Neural crest cell (in vitro differentiated cells): ENCODE measurements around the gene NKIRAS1. TPM values are rescaled to one million over a fixed set of nuclear protein-coding genes. Genes with fewer than 3 reads are reported as not detected.

Experiments used
- DNase-seq: peaks from one replicate; pipeline ENCODE4 v3.0.0; 2021; ENCODE audit warnings: low read depth, mixed read lengths, low spot score
- H3K27ac Mint-ChIP-seq: one replicate; pipeline ENCODE4 v1.8.0; 2021; ENCODE audit warnings: mild to moderate bottlenecking, mixed read lengths; ENCODE audit not compliant: unreplicated experiment
- H3K27me3 Mint-ChIP-seq: 2 replicates; pipeline ENCODE4 v1.8.0; 2021; ENCODE audit warnings: low read depth, mild to moderate bottlenecking, mixed read lengths
- H3K36me3 Mint-ChIP-seq: 2 replicates; pipeline ENCODE4 v1.8.0; 2021; ENCODE audit warnings: low read depth, mild to moderate bottlenecking, mixed read lengths
- H3K4me1 Mint-ChIP-seq: 2 replicates; pipeline ENCODE4 v1.8.0; 2021; ENCODE audit warnings: mixed read lengths
- H3K4me3 Mint-ChIP-seq: one replicate; pipeline ENCODE4 v1.8.0; 2021; ENCODE audit warnings: mild to moderate bottlenecking, mixed read lengths
- H3K9me3 Mint-ChIP-seq: 2 replicates; pipeline ENCODE4 v1.8.0; 2021; ENCODE audit warnings: mixed read lengths
- total RNA-seq: library from RNA; stranded (reverse); gene quantifications from 2 replicates; pipeline ENCODE4 v1.2.1, GENCODE V29; 2021
- TF ChIP-seq, protein P1 (sequence below): fragments of 200-600 bp; sonication (generic); conservative IDR thresholded peaks from 2 replicates; pipeline ENCODE4 v1.5.0; 2021; ENCODE audit warnings: antibody characterized with exemption, mild to moderate bottlenecking

Gene NKIRAS1
- total RNA-seq, 1 donor from 2014 or later: 9.7 TPM

DNA sequence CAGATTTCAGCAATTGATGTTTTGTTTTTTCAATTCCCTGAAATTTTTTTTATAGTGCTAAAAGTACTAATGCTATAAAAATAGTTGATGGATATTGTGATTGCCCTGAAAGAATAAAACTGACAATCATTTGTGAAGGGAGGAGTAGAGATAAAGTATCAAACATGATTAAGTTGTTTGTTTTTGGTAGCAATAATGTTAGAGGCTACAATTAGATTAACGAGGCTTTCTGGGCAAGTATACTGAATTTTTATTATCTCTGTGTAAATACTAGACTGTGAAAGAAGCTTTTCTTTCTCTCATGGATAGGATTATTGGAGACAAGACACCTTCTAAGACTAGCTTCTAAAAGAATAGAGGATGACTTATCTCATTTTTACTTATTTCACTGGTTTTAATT lies 43.9 kb upstream of the NKIRAS1 start:
- H3K4me1 Mint-ChIP-seq: peaks cover 3% of the 10 kb centered on the region
- no peak overlapping the region for H3K27ac Mint-ChIP-seq
- no peak for DNase-seq
- peaks cover 5% of the 10 kb centered on the region for H3K36me3 Mint-ChIP-seq
- H3K9me3 Mint-ChIP-seq: no peaks in the 10 kb centered on the region
- H3K27me3 Mint-ChIP-seq: no peaks in the 10 kb centered on the region
- H3K4me3 Mint-ChIP-seq: no peak overlapping the region
- TF ChIP-seq, protein P1, sequence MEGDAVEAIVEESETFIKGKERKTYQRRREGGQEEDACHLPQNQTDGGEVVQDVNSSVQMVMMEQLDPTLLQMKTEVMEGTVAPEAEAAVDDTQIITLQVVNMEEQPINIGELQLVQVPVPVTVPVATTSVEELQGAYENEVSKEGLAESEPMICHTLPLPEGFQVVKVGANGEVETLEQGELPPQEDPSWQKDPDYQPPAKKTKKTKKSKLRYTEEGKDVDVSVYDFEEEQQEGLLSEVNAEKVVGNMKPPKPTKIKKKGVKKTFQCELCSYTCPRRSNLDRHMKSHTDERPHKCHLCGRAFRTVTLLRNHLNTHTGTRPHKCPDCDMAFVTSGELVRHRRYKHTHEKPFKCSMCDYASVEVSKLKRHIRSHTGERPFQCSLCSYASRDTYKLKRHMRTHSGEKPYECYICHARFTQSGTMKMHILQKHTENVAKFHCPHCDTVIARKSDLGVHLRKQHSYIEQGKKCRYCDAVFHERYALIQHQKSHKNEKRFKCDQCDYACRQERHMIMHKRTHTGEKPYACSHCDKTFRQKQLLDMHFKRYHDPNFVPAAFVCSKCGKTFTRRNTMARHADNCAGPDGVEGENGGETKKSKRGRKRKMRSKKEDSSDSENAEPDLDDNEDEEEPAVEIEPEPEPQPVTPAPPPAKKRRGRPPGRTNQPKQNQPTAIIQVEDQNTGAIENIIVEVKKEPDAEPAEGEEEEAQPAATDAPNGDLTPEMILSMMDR: no peak

DNA sequence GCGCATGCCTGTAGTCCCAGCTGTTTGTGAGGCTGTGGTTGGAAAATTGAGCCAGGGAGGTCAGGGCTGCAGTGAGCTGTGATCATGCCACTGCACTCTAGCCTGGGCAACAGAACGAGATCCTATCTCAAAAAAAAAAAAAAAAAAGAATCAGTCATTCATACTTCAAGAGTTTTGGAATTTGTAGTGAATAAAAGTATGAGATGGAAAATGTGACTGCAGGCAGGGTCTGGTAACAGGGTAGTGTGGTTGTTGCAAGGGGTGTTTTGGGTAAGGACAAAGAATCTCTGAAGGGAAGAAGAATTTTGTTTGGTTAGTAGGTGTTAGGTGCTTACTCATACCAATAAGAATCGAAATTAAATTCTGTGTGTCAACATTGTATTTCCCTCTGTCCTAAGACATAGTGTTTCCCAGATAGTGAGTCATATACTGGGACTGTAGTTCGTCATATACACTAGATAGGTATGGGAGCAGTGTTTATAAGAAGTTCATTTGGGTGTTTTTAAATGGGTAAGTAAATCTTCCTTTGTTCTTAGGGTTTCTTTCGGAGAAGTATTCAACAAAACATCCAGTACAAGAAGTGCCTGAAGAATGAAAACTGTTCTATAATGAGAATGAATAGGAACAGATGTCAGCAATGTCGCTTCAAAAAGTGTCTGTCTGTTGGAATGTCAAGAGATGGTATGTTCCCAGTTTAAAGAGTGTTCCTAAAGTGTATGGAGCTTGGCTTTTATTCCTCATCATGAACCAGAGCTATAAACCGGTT lies 42.5 kb upstream of the NKIRAS1 start:
- no peak overlapping the region for H3K27ac Mint-ChIP-seq
- no peaks in the 10 kb centered on the region for H3K27me3 Mint-ChIP-seq
- no peak for DNase-seq
- H3K4me3 Mint-ChIP-seq: no peak overlapping the region
- TF ChIP-seq, protein P1: no peak
- H3K9me3 Mint-ChIP-seq: no peaks in the 10 kb centered on the region
- peaks cover 3% of the 10 kb centered on the region for H3K4me1 Mint-ChIP-seq
- H3K36me3 Mint-ChIP-seq: peaks cover 5% of the 10 kb centered on the region

DNA sequence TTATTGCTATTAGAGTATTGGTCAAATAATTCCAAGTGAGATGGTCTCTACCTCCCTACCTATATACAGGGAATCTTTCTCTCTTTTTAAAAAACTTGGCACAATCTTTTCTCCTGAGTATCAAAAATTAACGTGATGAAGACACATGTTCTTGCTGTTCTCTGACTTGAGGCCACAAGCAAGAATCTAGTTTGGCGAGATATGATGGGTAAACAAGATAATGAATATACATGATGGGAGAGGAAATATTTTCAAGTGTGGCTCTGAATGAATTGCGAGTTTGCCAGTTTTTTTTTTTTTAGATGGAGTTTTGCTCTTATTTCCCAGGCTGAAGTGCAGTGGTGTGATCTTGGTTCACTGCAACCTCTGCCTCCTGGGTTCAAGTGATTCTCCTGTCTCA lies 39.9 kb upstream of the NKIRAS1 start:
- TF ChIP-seq, protein P1: no peak
- no peak overlapping the region for H3K27ac Mint-ChIP-seq
- DNase-seq: no peak

DNA sequence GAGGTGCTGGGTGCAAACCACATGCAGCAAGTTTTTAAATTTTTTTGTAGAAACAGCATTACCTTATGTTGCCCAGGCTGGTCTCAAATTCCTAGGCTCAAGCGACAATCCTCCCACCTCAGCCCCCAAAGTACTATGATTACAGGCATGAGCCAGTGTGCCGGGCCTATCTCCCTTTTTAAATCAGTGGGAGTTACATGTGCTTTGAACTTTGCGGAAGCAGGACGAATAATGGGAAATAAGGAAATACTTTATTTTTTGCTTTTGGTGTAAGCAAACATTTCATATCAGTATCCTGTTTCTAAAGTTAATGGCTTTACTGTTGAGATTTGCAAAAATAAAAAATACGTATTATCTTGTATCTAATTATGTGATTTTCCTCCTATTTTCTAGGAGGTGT lies 37.4 kb upstream of the NKIRAS1 start:
- Mint-ChIP-seq H3K4me1 (no peaks in the 10 kb centered on the region), H3K36me3 (peaks cover 2% of the 10 kb centered on the region), H3K27me3 (no peaks in the 10 kb centered on the region), H3K9me3 (no peaks in the 10 kb centered on the region), H3K4me3 (no peak overlapping the region), H3K27ac (no peak overlapping the region)
- no peak for DNase-seq
- TF ChIP-seq, protein P1: no peak

More for the DNA sequence above, 39.9 kb upstream of the NKIRAS1 start:
- Mint-ChIP-seq H3K4me3 (no peak overlapping the region), H3K9me3 (no peaks in the 10 kb centered on the region), H3K4me1 (peaks cover 3% of the 10 kb centered on the region), H3K36me3 (peaks cover 2% of the 10 kb centered on the region), H3K27me3 (no peaks in the 10 kb centered on the region)

DNA sequence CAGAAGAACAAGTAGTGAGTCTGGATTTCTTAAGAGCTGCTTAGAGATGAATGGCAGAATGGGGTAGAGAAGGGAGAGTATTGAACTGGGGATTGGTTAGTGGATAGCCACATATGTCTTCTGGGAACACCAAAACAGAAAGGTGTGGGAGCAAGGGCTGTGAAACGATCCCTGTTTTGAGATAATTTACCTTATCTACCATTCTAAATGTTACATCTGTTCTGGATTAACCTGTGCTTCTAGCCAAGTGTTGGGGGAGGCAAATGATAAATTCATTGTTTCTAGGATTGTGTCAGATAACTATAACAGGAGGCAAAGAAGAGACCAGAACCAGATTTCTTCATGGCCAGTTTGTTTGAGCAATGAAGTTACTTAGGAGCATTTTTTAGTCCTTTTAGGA lies 36.7 kb upstream of the NKIRAS1 start:
- no peaks in the 10 kb centered on the region for H3K4me1 Mint-ChIP-seq
- no peak overlapping the region for H3K27ac Mint-ChIP-seq
- no peaks in the 10 kb centered on the region for H3K27me3 Mint-ChIP-seq
- TF ChIP-seq, protein P1: no peak
- no peak for DNase-seq
- no peaks in the 10 kb centered on the region for H3K9me3 Mint-ChIP-seq
- no peak overlapping the region for H3K4me3 Mint-ChIP-seq
- peaks cover 2% of the 10 kb centered on the region for H3K36me3 Mint-ChIP-seq
